Medulla oblongata (tissue), 1 donor: ENCODE measurements around the gene FAM110A.
A peak's percentile ranks its signal among the peaks of the same experiment; 100 is the strongest.
"Not testable (repeated sequence)": the region's sequence is repeated elsewhere in the genome, so short reads cannot be mapped to it uniquely, and the experiment has no call there.

Experiments used
- DNase-seq: peaks from one replicate; pipeline ENCODE4 v3.0.0-alpha.2; 2015; ENCODE audit errors: extremely low spot score

Gene FAM110A

GRCh38 chr20:833450-834150 lies at the start of gene FAM110A:
Gene FAM110A, plus strand, starts transcription at chr20:833715. Its CDS starts 11,090 bp downstream, at chr20:844805.
- DNase-seq = peak; percentile 92

- DNase-seq = no peak
Measured at GRCh38 chr20:787825-788224, 45.7 kb upstream of the FAM110A start.

- no peak for DNase-seq
Measured at GRCh38 chr20:791056-791455, 42.5 kb upstream of the FAM110A start.

GRCh38 chr20:792248-792647 lies 41.3 kb upstream of the FAM110A start:
- DNase-seq = no peak

- DNase-seq = no peak
Measured at GRCh38 chr20:796921-797320, 36.6 kb upstream of the FAM110A start.

GRCh38 chr20:798746-799145 lies 34.8 kb upstream of the FAM110A start:
- not testable (repeated sequence) for DNase-seq

GRCh38 chr20:800026-800425 lies 33.5 kb upstream of the FAM110A start:
- DNase-seq = not testable (repeated sequence)

GRCh38 chr20:801678-802077 lies 31.8 kb upstream of the FAM110A start:
- no peak for DNase-seq

GRCh38 chr20:805713-806112 lies 27.8 kb upstream of the FAM110A start:
- no peak for DNase-seq

- DNase-seq = not testable (repeated sequence)
Measured at GRCh38 chr20:811776-812434, 21.6 kb upstream of the FAM110A start.

GRCh38 chr20:812435-812814 lies 21.1 kb upstream of the FAM110A start:
- DNase-seq = not testable (repeated sequence)

- no peak for DNase-seq
Measured at GRCh38 chr20:813390-813789, 20.1 kb upstream of the FAM110A start.

GRCh38 chr20:815226-815625 lies 18.3 kb upstream of the FAM110A start:
- DNase-seq = no peak

GRCh38 chr20:815914-816606 lies 17.5 kb upstream of the FAM110A start:
- DNase-seq = peak; percentile 75

- DNase-seq = no peak
Measured at GRCh38 chr20:818001-818664, 15.4 kb upstream of the FAM110A start.

- DNase-seq = no peak
Measured at GRCh38 chr20:819680-820322, 13.7 kb upstream of the FAM110A start.

GRCh38 chr20:820323-820953 lies 13.1 kb upstream of the FAM110A start:
- no peak for DNase-seq

GRCh38 chr20:821046-821730 lies 12.3 kb upstream of the FAM110A start:
- no peak for DNase-seq

- no peak for DNase-seq
Measured at GRCh38 chr20:821731-822065, 11.8 kb upstream of the FAM110A start.

- DNase-seq = no peak
Measured at GRCh38 chr20:822651-823573, 10.6 kb upstream of the FAM110A start.
